GM18858 (cell line): Measurements from ENCODE around the gene HRC.
"Not testable (repeated sequence)": the region's sequence is repeated elsewhere in the genome, so short reads cannot be mapped to it uniquely, and the experiment has no call there.

Experiments used
- ATAC-seq: cut with Tn5 transposase; IDR thresholded peaks from one replicate; pipeline ENCODE4 v1.9.1; 2021; ENCODE audit not compliant: unreplicated experiment

HRC gene, protein sequence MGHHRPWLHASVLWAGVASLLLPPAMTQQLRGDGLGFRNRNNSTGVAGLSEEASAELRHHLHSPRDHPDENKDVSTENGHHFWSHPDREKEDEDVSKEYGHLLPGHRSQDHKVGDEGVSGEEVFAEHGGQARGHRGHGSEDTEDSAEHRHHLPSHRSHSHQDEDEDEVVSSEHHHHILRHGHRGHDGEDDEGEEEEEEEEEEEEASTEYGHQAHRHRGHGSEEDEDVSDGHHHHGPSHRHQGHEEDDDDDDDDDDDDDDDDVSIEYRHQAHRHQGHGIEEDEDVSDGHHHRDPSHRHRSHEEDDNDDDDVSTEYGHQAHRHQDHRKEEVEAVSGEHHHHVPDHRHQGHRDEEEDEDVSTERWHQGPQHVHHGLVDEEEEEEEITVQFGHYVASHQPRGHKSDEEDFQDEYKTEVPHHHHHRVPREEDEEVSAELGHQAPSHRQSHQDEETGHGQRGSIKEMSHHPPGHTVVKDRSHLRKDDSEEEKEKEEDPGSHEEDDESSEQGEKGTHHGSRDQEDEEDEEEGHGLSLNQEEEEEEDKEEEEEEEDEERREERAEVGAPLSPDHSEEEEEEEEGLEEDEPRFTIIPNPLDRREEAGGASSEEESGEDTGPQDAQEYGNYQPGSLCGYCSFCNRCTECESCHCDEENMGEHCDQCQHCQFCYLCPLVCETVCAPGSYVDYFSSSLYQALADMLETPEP

DNA sequence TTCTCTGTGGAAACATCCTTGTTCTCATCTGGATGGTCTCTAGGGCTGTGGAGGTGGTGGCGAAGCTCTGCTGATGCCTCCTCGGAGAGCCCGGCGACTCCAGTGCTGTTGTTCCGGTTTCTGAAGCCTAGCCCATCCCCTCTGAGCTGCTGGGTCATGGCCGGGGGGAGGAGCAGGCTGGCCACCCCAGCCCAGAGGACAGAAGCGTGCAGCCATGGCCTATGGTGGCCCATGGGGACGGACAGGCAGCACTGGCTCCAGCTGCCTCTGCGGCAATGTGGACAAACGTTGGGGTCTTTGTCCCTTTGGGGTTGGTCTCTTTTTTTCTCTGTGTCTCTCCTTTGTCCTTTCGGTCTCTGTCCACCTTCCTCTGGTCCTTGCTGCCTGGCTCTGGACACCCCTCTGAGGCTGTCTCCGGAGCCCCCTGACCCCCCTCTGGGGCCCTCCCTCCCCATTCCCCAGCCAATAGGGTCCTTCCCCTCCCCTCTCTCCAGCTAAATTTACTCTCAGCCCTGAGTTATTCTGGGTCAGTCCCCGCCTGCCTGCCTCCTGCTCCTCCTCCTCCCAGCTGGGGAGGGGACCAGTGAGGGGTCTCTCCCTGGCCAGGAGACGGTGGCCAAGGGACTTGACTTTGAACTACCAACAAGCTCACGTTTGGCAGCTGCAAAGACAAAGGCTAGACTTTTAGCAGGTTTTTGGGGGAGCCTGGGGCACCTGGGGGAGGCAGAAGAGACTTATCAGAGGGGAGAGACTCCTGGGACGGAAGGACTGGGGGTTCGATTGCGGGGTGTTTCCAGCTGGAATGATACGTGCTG, at the start of gene HRC:
Gene HRC (minus strand): TSS at position 392 of the 815 bp plus-strand sequence. CDS start 159 bp downstream, at position 233.
- no peak for ATAC-seq

DNA sequence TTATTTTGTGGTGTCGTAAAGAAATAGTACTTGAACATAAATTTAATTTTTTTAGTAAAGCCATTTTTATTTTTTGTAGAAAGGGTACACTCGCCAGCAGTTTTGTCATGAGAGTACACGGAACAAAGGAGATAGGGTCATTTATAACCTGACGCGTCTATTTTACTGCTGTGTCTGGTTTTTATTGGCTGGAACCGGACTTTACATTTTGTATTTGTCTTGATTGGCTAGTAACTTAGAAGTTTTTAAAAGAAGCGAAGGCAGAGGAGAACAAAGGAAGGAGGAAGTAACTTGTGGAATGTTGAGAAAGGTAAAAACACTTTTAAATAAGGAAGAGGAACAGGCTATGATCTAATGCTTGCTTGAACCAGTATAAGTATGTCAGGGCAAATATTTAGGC, 45.8 kb upstream of the HRC start:
- ATAC-seq, result no peak

GRCh38 chr19:49200238-49200862, 45.2 kb upstream of the HRC start:
- ATAC-seq, result no peak

DNA sequence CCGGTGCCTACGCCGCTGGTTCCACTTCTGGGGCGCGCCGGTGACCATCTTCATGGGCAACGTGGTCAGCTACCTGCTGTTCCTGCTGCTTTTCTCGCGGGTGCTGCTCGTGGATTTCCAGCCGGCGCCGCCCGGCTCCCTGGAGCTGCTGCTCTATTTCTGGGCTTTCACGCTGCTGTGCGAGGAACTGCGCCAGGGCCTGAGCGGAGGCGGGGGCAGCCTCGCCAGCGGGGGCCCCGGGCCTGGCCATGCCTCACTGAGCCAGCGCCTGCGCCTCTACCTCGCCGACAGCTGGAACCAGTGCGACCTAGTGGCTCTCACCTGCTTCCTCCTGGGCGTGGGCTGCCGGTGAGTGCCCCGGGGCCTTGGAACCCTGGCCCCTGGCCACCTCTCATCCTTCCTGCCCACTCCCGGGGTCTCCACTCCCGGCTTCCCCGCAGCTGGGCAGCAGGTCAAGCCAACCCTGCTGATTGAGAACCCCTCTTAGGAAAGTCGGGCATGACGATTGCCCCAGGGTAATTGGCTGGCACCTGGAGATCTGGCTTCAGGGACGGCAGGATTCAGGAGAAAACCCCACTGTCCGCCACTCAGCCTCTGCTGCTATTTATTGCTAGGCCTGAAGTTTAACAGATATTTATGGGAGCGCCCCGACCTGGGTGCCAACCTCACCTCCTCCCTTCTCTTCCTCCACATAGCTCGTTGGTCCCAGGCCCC, 41.5 kb upstream of the HRC start:
- no peak for ATAC-seq

- no peak for ATAC-seq
Measured at GRCh38 chr19:49194408-49194807, 39.2 kb upstream of the HRC start.

GRCh38 chr19:49193822-49194394, 38.7 kb upstream of the HRC start:
- ATAC-seq, result no peak

DNA sequence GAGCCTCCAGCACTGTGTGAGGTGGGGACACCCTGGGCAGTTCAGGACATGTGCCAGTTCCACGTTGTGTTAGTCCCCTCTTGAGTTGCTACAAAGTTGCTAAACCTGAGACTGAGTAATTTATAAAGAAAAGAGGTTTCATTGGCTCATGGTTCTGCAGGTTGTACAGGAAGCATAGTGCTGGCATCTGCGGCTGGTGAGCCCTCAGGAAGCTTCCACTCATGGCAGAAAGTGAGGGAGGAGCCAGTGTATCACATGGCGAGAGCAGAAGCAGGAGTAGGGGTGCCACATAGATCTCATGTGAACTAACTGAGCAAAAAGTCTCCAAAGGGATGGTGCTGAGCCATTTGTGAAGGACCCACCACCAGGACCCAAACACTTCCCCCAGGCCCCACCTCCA, 35.6 kb upstream of the HRC start:
- ATAC-seq, result no peak

- no peak for ATAC-seq
Measured at GRCh38 chr19:49189259-49189658, 34.1 kb upstream of the HRC start.

GRCh38 chr19:49188626-49189200, 33.5 kb upstream of the HRC start:
- ATAC-seq, result no peak

- ATAC-seq, result no peak
Measured at GRCh38 chr19:49186108-49186507, 30.9 kb upstream of the HRC start.

DNA sequence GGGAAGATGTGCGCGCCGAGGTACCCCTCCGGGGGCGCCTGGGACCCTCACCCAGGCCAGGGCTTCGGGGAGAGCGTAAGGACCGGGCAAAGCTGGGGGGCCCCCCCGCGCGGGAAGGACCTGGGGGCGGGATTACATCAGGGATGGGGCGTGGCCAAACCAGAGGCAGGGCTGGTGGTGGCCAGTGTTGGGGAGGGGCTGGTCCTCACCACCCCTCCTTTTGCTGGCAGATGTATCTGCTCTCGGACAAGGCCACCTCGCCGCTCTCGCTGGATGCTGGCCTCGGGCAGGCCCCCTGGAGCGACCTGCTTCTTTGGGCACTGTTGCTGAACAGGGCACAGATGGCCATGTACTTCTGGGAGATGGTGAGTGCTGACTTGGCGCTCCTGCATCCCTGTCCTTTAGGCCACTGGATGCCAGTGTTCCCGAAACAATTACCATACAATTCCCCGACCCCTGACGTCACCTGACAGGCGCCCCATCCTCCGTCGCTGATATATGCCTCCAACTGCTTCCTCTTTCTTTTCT, 27.7 kb upstream of the HRC start:
- no peak for ATAC-seq

- ATAC-seq, result not testable (repeated sequence)
Measured at GRCh38 chr19:49182010-49182847, 27.0 kb upstream of the HRC start.

- ATAC-seq, result no peak
Measured at GRCh38 chr19:49180659-49181058, 25.5 kb upstream of the HRC start.

- ATAC-seq, result no peak
Measured at GRCh38 chr19:49173198-49173597, 18.0 kb upstream of the HRC start.

DNA sequence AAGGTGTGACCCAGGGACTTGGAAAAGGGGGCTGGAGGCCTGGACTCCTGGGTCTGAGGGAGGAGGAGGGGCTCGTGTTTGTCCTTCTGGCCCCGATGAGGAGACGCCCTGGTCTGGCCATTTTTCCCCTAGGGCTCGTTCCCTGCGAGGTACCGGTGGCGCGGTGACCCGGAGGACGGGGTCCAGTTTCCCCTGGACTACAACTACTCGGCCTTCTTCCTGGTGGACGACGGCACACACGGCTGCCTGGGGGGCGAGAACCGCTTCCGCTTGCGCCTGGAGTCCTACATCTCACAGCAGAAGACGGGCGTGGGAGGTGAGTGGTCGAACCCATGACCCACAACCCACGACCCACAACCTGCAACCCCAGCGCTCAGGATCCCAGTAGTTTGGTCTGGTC, 13.2 kb upstream of the HRC start:
- ATAC-seq, result no peak

- no peak for ATAC-seq
Measured at GRCh38 chr19:49167857-49168409, 12.7 kb upstream of the HRC start.

- no peak for ATAC-seq
Measured at GRCh38 chr19:49165865-49166301, 10.7 kb upstream of the HRC start.

DNA sequence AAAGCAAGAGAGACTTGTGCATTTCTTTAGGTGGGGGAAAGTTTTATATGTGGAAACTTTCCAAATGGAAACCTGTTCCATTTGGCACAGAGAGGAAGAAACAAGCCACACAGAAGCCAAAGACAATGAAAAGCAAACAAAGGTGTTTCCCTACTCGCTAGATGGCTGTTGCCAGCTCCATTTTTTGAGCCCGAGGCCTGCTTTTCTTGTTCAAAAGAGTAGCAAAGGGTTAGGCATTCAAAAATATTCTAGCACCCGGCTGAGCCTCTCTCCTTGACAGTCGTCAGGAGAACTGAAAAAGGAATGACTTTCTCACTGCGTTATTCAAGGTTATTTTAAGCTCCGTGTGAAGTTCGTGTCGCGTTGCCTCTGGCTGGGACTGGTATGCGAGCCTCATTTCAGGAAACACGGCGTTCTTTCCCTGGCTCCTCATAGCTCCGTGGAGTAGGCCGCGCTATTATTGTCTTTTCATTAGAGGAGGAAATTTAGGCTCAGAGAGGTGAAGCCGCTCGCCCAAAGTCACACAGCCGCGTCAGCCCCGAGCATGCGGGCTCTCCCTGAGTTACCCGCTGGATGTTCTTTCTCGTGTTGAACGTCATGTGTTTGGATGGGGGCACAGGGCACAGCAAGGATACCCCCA, 10.0 kb upstream of the HRC start:
- no peak for ATAC-seq
